Lung (tissue), 12 donors: ENCODE measurements around the gene CLRN1. TPM values are rescaled to one million over a fixed set of nuclear protein-coding genes. Genes with fewer than 3 reads are reported as not detected.

Source experiments
- ATAC-seq: fragments of 200-7000 bp; cut with Tn5 transposase; one replicate; pipeline ENCODE4 v1.9.1; 2020; ENCODE audit warnings: moderate number of reproducible peaks; ENCODE audit not compliant: insufficient read depth, low FRiP score
- DNase-seq, 3 donors: peaks; one replicate each; pipeline ENCODE4 v3.0.0-alpha.2; 2013 to 2017
- H3K27ac ChIP-seq, 2 donors: one replicate each; pipeline ENCODE4 v1.5.1; 2013; ENCODE audit warnings: mild to moderate bottlenecking in 2 of 2, moderate library complexity in 2 of 2, control low read depth in 1 of 2, inconsistent platforms in 1 of 2, low read depth in 1 of 2, low read length in 1 of 2
- H3K27me3 ChIP-seq, 3 donors: one replicate each; pipeline ENCODE4 v1.5.1; 2013; ENCODE audit warnings: low read length in 2 of 3; ENCODE audit not compliant: control insufficient read depth in 3 of 3, insufficient read depth in 3 of 3
- H3K36me3 ChIP-seq, 4 donors: one replicate each; pipeline ENCODE4 v1.5.1; 2013; ENCODE audit warnings: low read length in 4 of 4, mild to moderate bottlenecking in 1 of 4, moderate library complexity in 1 of 4; ENCODE audit not compliant: control insufficient read depth in 4 of 4, insufficient read depth in 4 of 4
- H3K4me1 ChIP-seq, 5 donors: one replicate each; pipeline ENCODE4 v1.5.1; 2013; ENCODE audit warnings: low read length in 5 of 5, mild to moderate bottlenecking in 2 of 5, moderate library complexity in 1 of 5; ENCODE audit not compliant: control insufficient read depth in 5 of 5, insufficient read depth in 5 of 5
- H3K4me3 ChIP-seq: one replicate; pipeline ENCODE4 v1.5.1; 2013; ENCODE audit warnings: mild to moderate bottlenecking, control low read depth, moderate library complexity
- H3K9ac ChIP-seq, 2 donors: one replicate each; pipeline ENCODE4 v1.5.1; 2013; ENCODE audit warnings: low read length in 2 of 2, control low read depth in 1 of 2; ENCODE audit not compliant: insufficient read depth in 1 of 2
- H3K9me3 ChIP-seq, 4 donors: one replicate each; pipeline ENCODE4 v1.5.1; 2013; ENCODE audit warnings: low read length in 3 of 4, mild to moderate bottlenecking in 1 of 4, moderate library complexity in 1 of 4; ENCODE audit not compliant: control insufficient read depth in 4 of 4, insufficient read depth in 3 of 4
- CTCF ChIP-seq: IDR thresholded peaks from 2 replicates; pipeline ENCODE4 v1.5.1; 2012; ENCODE audit warnings: mild to moderate bottlenecking; ENCODE audit errors: control extremely low read depth, extremely low read depth
- WGBS, 2 donors: extraction: QIAGEN DNeasy Blood & Tissue Kit; methylation state at CpG; one replicate each; pipeline ENCODE4 v1.1.7; 2013; 5-methylcytosine and 5-hydroxymethylcytosine counted together
- polyA plus RNA-seq, 2 donors: library from polyadenylated mRNA; stranded (reverse); fragments of 200-250 nt; gene quantifications; one replicate each; pipeline ENCODE4 v1.2.1, GENCODE V29; 2013
- total RNA-seq, 2 donors: library from RNA; depleted of rRNA in 1 of 2; stranded (reverse); fragments of >200 nt in 1 of 2; gene quantifications; one replicate each; pipeline ENCODE4 v1.2.1, GENCODE V29; 2014 to 2021
- donor health status: control.
- donor health status: control.
- donor health status: Bipolar disorder and iron deficiency.
- donor health status: healthy.
- donor health status: DM: yes; HTN: yes; CAD: no.

Gene CLRN1
- total and polyA plus RNA-seq, 4 donors = not detected

GRCh38 chr3:150920236-150920635, 52.3 kb downstream of the CLRN1 start:
- Histone ChIP-seq H3K4me3 (no peak overlapping the region), H3K4me1 (no peaks in the 10 kb centered on the region), H3K36me3 (no peaks in the 10 kb centered on the region), H3K9ac (no peak overlapping the region), H3K27ac (no peak overlapping the region), H3K27me3 (no peaks in the 10 kb centered on the region), H3K9me3 (peaks cover 0 to 2% (median 0%) of the 10 kb centered on the region in 4 donors)
- TF ChIP-seq CTCF = no peak
- WGBS, 2 donors = 73 to 76% methylated on average over 2 of the region's 2 CpGs
- DNase-seq (no peak), ATAC-seq (no peak)

- Histone ChIP-seq H3K9me3 (peaks cover 0 to 2% (median 0%) of the 10 kb centered on the region in 4 donors), H3K4me1 (peaks cover 0 to 7% (median 0%) of the 10 kb centered on the region in 5 donors), H3K27me3 (no peaks in the 10 kb centered on the region), H3K36me3 (no peaks in the 10 kb centered on the region), H3K27ac (no peak overlapping the region), H3K4me3 (no peak overlapping the region), H3K9ac (no peak overlapping the region)
- 44 to 68% methylated on average over 7 of the region's 7 CpGs for WGBS, 2 donors
- no peak for DNase-seq
- ATAC-seq = no peak
- no peak for TF ChIP-seq CTCF
These were observed 54.6 kb downstream of the CLRN1 start for GRCh38 chr3:150917951-150918350.

GRCh38 chr3:150913133-150913922, 59.2 kb downstream of the CLRN1 start:
- no peak for TF ChIP-seq CTCF
- H3K9me3 ChIP-seq = peaks cover 0 to 2% (median 0%) of the 10 kb centered on the region in 4 donors
- no peak overlapping the region for H3K9ac ChIP-seq
- peaks cover 0 to 13% (median 0%) of the 10 kb centered on the region in 5 donors for H3K4me1 ChIP-seq
- H3K27ac ChIP-seq = no peak overlapping the region
- ATAC-seq (no peak), DNase-seq (peak; percentile 68 to 73 (median 71))
- H3K36me3 ChIP-seq = no peaks in the 10 kb centered on the region
- H3K4me3 ChIP-seq = no peak overlapping the region
- H3K27me3 ChIP-seq = no peaks in the 10 kb centered on the region
- WGBS, 2 donors = 46 to 53% methylated on average over 4 of the region's 4 CpGs
